Testis (tissue), 2 donors: ENCODE data around the gene KLF7.

ENCODE experiments used
- CTCF ChIP-seq, 3 experiments: fragments of 450-650 bp in 2 of 3; fragments of 200-600 bp in 1 of 3; sonication (generic) in 1 of 3; IDR thresholded peaks; one replicate each; pipeline ENCODE4 v1.5.1; 2016 to 2019; ENCODE audit warnings: antibody characterized with exemption in 3 of 3, mild to moderate bottlenecking in 2 of 3, moderate library complexity in 1 of 3
- POLR2A ChIP-seq: fragments of 450-650 bp; IDR thresholded peaks from one replicate; pipeline ENCODE4 v1.6.1; 2017; ENCODE audit warnings: antibody characterized with exemption, mild to moderate bottlenecking, moderate library complexity

GRCh38 chr2:207163053-207163755 is 2.5 kb downstream of the KLF7 start:
- TF ChIP-seq CTCF (IDR thresholded peaks at IDR 0.05) = no peak
- no peak for TF ChIP-seq POLR2A
